Measurements from ENCODE around the gene LGALS7.

Gene LGALS7

DNA sequence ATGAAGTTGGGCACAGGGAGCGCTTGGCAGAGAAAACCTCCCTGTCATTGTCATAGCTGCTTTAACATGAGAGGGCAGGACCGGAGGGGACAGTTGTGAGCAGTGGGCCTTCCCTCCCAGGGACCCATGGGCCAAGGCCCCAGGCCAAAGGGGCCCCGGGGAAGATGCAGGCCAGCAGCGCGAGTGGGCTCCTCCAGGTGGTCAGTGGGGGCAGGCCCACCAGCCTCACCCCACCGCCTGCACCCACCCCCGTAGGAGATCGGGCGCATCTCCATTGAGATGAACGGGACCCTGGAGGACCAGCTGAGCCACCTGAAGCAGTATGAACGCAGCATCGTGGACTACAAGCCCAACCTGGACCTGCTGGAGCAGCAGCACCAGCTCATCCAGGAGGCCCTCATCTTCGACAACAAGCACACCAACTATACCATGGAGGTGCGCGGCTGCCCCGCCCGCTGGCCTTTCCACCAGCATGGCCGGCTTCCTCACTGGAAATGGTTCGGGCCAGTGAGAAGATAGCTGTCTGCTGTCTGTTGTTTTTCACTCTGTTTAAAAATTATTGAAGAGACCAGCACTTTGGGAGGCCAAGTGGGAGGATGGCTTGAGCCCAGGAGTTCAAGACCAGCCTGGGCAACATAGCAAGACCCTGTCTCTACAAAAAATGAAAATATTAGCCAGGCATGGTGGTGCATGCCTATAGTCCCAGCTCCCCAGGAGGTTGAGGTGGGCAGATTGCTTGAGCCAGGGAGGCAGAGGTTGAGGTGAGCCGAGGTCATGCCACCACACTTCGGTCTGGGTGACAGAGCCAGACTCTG lies 47.6 kb downstream of the LGALS7 start:
- DNase-seq = no peak

DNA sequence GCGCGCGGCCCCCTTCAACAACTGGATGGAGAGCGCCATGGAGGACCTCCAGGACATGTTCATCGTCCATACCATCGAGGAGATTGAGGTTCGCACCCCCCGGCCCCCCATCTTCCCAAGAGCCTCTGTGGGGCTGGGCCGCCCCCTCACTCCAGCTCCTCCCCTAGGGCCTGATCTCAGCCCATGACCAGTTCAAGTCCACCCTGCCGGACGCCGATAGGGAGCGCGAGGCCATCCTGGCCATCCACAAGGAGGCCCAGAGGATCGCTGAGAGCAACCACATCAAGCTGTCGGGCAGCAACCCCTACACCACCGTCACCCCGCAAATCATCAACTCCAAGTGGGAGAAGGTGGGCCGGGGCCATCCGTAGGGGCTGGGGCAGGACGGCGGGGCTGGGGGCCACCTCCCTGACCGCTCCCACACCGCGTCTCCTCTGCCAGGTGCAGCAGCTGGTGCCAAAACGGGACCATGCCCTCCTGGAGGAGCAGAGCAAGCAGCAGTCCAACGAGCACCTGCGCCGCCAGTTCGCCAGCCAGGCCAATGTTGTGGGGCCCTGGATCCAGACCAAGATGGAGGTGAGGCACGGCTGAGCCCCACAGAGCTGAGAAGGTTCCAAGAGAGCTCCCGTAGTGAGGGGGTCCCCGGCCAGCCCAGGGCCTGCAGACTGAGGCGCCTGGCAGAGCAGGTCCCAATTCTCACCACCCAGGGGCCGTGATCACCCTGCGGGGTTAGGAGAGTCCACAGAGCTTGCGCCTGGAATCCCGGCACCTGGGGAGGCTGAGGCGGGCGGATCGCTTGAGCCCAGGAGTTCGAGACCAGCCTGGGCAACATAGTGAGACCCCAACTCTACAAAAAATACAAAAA lies 49.1 kb downstream of the LGALS7 start:
- no peak for DNase-seq

DNA sequence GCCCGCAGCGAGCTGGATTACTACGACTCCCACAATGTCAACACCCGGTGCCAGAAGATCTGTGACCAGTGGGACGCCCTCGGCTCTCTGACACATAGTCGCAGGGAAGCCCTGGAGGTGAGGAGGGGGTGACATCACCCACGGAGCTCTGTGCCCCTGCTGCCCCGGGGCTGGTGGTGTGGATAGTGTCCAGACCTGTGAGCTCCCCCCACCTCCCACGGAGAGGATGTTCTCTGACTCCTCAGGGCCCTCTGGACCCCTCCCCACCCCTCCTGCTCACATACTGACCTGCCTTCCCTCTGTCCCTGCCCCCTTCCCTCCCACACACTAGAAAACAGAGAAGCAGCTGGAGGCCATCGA lies 49.7 kb downstream of the LGALS7 start:
- DNase-seq = no peak

DNA sequence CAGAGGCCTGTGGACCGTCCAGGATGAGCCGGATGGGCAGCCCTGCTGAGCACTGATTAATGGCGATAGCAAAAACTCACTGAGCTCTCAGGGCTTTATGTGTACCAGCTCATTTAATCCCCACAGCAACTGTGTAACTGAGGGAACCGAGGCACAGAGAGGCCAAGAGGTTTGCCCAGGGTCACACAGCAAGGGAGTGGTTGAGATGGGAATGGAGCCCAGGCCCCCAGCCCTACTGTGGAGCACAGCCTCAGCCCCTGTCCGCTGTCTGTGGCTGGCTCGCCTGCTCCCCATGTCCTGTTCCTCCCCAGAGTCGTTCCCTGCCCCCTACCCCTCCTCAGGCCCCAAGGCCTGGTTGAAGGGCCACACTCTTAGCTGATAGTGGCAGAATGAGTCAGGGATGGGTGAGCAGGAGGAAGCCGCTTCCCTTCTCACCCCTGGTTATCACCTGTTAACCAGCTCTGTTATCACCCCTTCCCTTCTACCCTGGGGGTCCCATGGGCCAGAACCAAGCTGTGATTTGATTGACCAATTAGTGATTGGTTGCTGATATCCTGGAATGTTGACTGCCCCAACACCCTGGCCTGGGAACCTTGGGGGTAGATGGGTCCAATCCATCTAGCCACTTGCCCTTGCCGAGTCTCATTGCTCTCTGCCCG lies 50.2 kb downstream of the LGALS7 start:
- no peak for DNase-seq

DNA sequence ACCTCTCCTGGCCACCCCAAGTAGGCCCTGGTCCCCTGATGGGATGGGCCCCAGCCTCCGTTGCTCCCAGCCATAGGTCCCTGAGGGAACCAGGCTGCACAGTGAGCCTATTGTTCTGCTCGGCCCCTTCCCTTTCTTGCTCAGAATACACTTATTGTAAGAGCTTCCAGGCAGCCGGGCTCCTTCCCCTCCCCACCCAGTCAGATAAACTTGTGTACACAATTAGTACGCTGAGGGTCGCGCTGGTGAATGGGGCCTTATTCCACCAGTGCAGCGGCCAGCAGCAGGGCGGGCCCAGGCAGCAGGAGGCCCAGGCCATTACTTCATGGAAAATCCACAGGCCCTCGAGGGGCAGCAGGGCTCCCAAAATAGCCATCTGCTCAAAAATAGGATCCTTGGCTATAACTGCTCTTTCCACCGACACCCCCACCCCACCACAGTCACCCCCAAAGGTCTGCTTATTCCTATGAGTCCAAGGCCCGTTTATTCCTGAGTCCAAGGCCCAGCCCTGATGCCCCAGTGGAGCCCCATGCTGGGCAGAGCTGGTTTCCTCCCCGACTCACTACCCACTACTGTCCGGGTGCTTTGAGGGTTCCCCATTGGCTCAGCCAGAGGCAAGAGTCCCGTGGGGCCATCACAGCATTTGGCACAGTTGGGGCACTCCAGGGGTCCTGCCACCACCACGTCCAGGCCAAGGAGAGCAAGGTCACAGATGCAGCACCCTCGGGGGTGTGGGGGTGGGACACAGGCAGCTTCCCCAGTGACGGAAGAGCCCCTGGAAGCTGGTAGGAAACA lies 51.1 kb downstream of the LGALS7 start:
- no peak for DNase-seq

DNA sequence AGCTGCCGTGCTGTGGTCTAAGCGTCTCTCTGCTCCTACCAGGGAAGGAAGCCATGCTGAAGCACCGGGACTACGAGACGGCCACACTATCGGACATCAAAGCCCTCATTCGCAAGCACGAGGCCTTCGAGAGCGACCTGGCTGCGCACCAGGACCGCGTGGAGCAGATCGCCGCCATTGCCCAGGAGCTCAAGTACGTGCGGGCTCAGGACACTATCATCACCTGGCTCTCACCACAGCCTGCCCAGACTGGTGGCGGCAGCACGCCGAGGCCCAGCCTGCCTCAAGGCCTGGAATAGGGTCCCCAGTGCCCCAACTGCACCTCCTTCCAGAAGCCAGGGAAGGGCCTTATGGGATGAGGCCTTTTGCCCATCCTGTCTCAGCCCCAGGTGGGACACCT lies 51.8 kb downstream of the LGALS7 start:
- DNase-seq = no peak

Data from activated CD8-positive, alpha-beta memory T cell treated with anti-CD3 and anti-CD28 coated beads for 24 hours (primary cell).